ENCODE data around the gene TGFBI.

The TGFBI gene

GRCh38 chr5:136066661-136067271 lies 38.0 kb downstream of the TGFBI start:
- DNase-seq, result no peak
- no peaks in the 10 kb centered on the region for H3K9me3 Mint-ChIP-seq
- CTCF ChIA-PET, result no interaction called here

GRCh38 chr5:136067422-136067821 lies 38.6 kb downstream of the TGFBI start:
- Mint-ChIP-seq H3K36me3 (no peaks in the 10 kb centered on the region), H3K9me3 (no peaks in the 10 kb centered on the region), H3K27ac (no peak overlapping the region), H3K4me3 (no peak overlapping the region), H3K27me3 (peaks cover 4% of the 10 kb centered on the region), H3K4me1 (no peaks in the 10 kb centered on the region)
- CTCF ChIA-PET, result no interaction called here
- DNase-seq, result no peak

More at GRCh38 chr5:136066661-136067271, 38.0 kb downstream of the TGFBI start:
- no peaks in the 10 kb centered on the region for H3K36me3 Mint-ChIP-seq
- H3K27ac Mint-ChIP-seq, result no peak overlapping the region
- H3K4me3 Mint-ChIP-seq, result no peak overlapping the region
- H3K27me3 Mint-ChIP-seq, result peaks cover 4% of the 10 kb centered on the region
- H3K4me1 Mint-ChIP-seq, result no peaks in the 10 kb centered on the region

DNA sequence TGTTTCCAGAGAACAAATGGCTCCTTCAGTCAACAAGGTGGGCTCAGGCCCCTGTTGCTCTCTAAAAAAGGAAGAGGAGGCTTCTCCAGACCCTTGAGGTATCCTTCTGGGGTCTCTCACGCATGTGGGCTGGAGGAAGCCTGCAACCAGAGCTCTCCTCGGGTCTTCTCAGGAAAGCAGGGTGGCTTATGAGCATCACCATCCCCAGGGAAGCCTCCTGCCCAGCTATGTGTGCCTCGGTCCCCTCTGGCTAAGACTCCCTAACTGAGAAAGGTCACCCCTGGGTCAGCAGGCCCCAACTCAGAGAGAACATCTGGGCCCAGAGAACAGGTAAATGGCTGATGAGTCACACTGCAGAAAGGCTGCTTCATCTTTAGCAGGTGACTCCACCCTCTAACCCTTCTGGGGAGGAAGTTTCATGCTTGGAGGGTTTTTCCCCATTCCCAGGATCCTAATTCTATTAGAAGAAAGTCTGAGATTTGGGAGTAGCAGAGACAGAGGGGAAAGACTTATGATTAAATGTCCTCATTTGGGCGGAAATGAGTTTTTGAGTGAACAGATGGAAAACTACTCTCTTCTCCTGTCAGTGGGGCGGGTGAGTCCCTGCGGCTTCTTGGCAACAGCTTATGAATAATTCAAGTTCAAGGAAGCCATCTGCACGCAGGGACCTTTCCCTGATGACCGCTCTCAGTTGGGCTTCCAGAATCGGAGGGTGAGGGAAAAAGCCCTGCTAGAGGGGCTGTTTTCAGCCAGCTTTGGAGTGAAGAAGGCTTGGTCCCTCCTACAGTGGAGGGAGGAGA lies 41.9 kb downstream of the TGFBI start:
- H3K9me3 Mint-ChIP-seq, result no peaks in the 10 kb centered on the region
- H3K27ac Mint-ChIP-seq, result no peak overlapping the region
- DNase-seq, result no peak
- H3K27me3 Mint-ChIP-seq, result peaks cover under 1% of the 10 kb centered on the region
- no peaks in the 10 kb centered on the region for H3K36me3 Mint-ChIP-seq
- no peak overlapping the region for H3K4me3 Mint-ChIP-seq
- CTCF ChIA-PET, result no interaction called here
- H3K4me1 Mint-ChIP-seq, result no peaks in the 10 kb centered on the region

DNA sequence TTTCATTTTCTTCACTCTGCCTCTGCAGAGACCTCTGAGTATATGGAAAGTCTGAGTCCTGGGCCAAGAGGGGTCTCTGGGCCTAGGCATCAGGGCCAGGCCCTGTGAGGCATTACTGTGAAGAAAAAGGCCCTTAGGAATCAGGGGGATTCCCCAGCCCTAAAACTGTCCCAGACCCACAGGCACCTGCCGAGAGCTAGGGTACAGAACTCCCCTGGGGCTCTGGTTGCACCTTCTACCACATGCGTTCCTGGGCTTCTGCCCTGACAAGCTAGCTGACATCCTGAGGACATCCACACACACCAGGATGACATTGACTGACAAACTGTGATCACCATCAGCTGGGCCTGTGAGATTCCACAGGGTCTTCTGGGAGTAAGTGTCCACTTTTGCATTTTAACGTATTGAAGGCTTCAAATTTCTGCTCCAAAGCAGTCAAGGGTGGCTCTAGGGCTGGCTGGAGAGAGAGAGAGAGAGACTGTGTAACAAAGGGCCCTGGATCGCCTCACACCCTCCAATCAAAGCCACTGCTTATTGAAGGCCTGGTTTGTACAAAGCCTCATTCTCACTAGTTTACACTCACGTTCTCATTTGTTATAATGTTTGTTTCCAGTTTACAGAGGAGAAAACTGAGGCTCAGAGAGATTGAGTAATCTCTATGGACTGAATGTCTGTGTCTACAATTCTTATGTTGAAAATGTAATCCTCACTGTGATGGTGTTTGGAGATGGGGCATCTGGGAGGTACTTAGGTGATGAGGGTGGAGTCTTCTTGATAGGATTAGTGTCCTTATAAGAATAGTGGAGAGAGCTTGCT lies 45.1 kb downstream of the TGFBI start:
- DNase-seq, result no peak
- peaks cover 18% of the 10 kb centered on the region for H3K27me3 Mint-ChIP-seq
- H3K27ac Mint-ChIP-seq, result no peak overlapping the region
- H3K36me3 Mint-ChIP-seq, result no peaks in the 10 kb centered on the region
- CTCF ChIA-PET, result no interaction called here
- no peak overlapping the region for H3K4me3 Mint-ChIP-seq
- no peaks in the 10 kb centered on the region for H3K4me1 Mint-ChIP-seq
- no peaks in the 10 kb centered on the region for H3K9me3 Mint-ChIP-seq

DNA sequence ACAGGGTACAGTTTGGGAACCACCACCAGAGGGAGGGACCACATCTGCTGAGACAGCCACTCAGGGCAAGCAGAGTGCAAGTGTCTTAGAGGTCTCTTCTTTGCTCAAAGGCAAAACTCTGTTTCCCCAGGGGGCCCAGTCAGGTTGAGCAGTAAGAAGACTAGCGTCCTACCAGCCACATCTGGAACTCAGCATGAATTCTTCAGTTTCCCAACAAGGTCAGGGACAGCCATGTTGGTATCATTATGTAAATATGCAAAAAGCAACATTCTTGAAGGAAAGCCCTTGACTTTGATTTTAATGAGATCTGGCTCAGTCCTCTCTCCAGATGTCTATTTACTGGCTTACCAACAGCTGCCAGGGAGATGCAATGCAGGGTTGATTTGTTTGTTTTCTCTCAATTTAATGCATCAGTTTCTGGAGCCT lies 46.7 kb downstream of the TGFBI start:
- Mint-ChIP-seq H3K4me1 (peaks cover 2% of the 10 kb centered on the region), H3K27me3 (peaks cover 33% of the 10 kb centered on the region), H3K9me3 (no peaks in the 10 kb centered on the region), H3K36me3 (no peaks in the 10 kb centered on the region), H3K27ac (no peak overlapping the region), H3K4me3 (no peak overlapping the region)
- CTCF ChIA-PET, result no interaction called here
- no peak for DNase-seq

GRCh38 chr5:136076067-136076466 lies 47.3 kb downstream of the TGFBI start:
- Mint-ChIP-seq H3K9me3 (no peaks in the 10 kb centered on the region), H3K36me3 (no peaks in the 10 kb centered on the region), H3K4me1 (peaks cover 2% of the 10 kb centered on the region), H3K4me3 (no peak overlapping the region), H3K27me3 (peaks cover 39% of the 10 kb centered on the region), H3K27ac (no peak overlapping the region)
- no peak for DNase-seq
- CTCF ChIA-PET, result no interaction called here

- no peak overlapping the region for H3K27ac Mint-ChIP-seq
- DNase-seq, result no peak
- H3K36me3 Mint-ChIP-seq, result no peaks in the 10 kb centered on the region
- no peak overlapping the region for H3K4me3 Mint-ChIP-seq
- no peaks in the 10 kb centered on the region for H3K9me3 Mint-ChIP-seq
- CTCF ChIA-PET, result no interaction called here
- peaks cover 2% of the 10 kb centered on the region for H3K4me1 Mint-ChIP-seq
- H3K27me3 Mint-ChIP-seq, result peaks cover 39% of the 10 kb centered on the region
Observed at GRCh38 chr5:136076881-136077445, 48.2 kb downstream of the TGFBI start.

GRCh38 chr5:136079195-136079985 lies 50.6 kb downstream of the TGFBI start:
- Mint-ChIP-seq H3K27me3 (peaks cover 39% of the 10 kb centered on the region), H3K27ac (no peak overlapping the region), H3K4me3 (no peak overlapping the region), H3K4me1 (peaks cover 2% of the 10 kb centered on the region), H3K9me3 (no peaks in the 10 kb centered on the region), H3K36me3 (no peaks in the 10 kb centered on the region)
- no peak for DNase-seq
- CTCF ChIA-PET, result no interaction called here

DNA sequence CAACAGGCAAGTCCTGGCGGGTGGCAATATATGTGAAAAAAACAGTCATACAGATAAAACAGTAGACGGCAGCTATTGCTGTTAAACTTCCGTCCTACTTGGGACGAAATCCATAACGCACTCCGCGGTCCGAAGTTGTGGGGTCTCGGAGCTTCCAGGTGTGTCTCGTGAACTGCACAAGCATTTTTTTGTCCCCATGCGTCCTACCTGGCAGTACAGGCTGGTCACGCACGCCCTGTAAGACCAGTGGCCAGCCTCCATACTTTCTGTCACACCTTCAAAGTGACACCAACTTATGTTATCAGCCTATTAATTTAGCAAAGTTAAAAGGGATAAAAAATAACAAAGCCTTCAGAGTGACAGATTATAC lies 51.3 kb downstream of the TGFBI start:
- Mint-ChIP-seq H3K4me3 (no peak overlapping the region), H3K9me3 (no peaks in the 10 kb centered on the region), H3K27ac (no peak overlapping the region), H3K36me3 (no peaks in the 10 kb centered on the region), H3K27me3 (peaks cover 39% of the 10 kb centered on the region), H3K4me1 (peaks cover 2% of the 10 kb centered on the region)
- DNase-seq, result no peak
- CTCF ChIA-PET, result no interaction called here

DNA sequence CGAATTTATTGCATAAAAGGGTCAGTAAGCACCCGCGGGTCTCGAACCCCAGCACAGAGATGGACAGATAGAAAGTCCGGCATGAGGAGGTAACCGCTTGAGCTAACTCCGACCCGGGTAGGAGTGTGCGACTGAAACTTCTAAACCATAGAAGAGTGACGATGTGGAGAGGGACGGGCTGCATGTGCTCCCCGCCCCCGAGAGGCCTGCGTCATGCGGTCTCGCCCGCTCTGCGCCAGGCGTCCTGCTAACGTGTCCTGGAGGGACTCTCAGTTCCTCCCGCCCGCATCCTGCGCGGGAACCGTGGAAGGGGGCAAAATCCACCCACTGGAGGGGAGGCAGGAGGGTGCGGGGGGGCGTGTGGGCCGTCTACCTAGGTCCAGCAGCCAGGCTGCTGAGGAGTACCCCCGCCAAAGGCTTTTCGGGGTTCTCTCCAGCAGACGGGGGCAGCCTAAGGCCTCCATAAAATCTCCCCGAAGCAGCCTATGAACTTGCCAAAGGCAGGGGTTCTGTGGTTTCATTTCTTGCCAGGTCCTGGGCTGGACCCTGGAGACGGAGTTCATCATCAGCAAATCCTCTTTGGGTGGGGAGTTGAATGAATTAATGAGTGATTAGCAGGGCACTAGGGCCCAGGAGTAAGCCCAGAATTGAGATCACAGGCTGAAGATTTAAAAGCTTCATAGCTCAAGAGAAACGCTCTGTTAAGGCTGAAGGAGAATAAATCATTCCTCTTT lies 51.9 kb downstream of the TGFBI start:
- H3K27me3 Mint-ChIP-seq, result peaks cover 39% of the 10 kb centered on the region
- H3K4me3 Mint-ChIP-seq, result no peak overlapping the region
- DNase-seq, result peak; percentile 49
- H3K27ac Mint-ChIP-seq, result no peak overlapping the region
- H3K4me1 Mint-ChIP-seq, result peaks cover 2% of the 10 kb centered on the region
- no peaks in the 10 kb centered on the region for H3K9me3 Mint-ChIP-seq
- H3K36me3 Mint-ChIP-seq, result no peaks in the 10 kb centered on the region
- CTCF ChIA-PET, result interaction anchor here (0.9 kb wide), 1 partner anchor 47 kb away, joined by 4 read pairs; no protein-coding TSS in a partner anchor

GRCh38 chr5:136081217-136081591 lies 52.4 kb downstream of the TGFBI start:
- DNase-seq, result no peak
- H3K27me3 Mint-ChIP-seq, result peaks cover 39% of the 10 kb centered on the region
- CTCF ChIA-PET, result interaction anchor here (0.8 to 1.5 kb wide), 7 partner anchors 9 to 206 kb away, joined by 3 to 6 read pairs (median 3); no protein-coding TSS in a partner anchor
- H3K9me3 Mint-ChIP-seq, result no peaks in the 10 kb centered on the region
- H3K36me3 Mint-ChIP-seq, result no peaks in the 10 kb centered on the region
- peaks cover 2% of the 10 kb centered on the region for H3K4me1 Mint-ChIP-seq
- no peak overlapping the region for H3K27ac Mint-ChIP-seq
- H3K4me3 Mint-ChIP-seq, result no peak overlapping the region

DNA sequence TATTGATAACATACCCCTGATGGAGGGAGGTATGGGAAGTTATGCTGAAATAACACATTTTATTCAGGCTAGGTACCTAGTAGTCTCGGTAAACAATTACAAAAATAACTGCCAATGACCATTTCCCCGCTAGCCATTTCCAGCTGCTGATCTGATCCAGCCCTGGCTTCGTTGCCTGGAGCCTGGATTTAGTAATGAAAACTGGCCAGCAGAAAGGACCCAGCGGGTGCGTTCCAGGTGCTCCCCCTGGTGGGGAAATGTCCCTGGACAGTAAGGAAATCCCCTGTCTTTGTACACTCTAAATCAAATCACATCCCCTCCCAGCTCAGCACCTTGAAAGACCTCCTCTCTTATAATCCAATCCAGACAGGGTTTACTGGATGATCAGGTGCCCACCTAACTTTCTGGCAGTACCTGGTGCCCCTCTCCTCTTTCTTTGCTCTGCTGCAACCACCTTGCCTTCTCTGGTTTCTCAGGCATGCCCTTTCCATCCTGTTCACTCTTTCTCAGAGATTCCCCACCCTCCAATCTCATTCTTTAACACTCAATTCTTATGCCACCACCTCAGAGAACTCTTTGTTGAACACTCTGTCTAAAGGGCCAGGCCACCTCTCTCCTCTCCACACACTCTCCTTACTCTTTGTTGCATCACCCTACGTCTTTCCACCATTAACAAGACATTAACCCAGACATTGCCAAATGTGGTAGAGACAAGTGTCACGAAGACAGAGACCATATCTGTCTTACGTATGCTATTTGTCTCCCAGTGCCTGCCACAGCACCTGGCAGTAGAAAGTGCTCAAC lies 53.8 kb downstream of the TGFBI start:
- Mint-ChIP-seq H3K27ac (no peak overlapping the region), H3K9me3 (no peaks in the 10 kb centered on the region), H3K4me3 (no peak overlapping the region), H3K4me1 (peaks cover 2% of the 10 kb centered on the region), H3K27me3 (peaks cover 34% of the 10 kb centered on the region), H3K36me3 (no peaks in the 10 kb centered on the region)
- DNase-seq, result peak; percentile 64
- CTCF ChIA-PET, result interaction anchor here (0.6 to 1.8 kb wide), 10 partner anchors 10 to 1435 kb away, joined by 3 to 6 read pairs (median 3); no protein-coding TSS in a partner anchor

All from activated naive CD4-positive, alpha-beta T cell treated with anti-CD3 and anti-CD28 coated beads, Interleukin-2, amount 10 ng/mL, durations not matched to agents 7 days and 5 days (primary cell).